Astrocyte of the spinal cord (primary cell): ENCODE data around the gene DYSF.

Experiments
- DNase-seq: peaks from one replicate; pipeline ENCODE4 v3.0.0; 2011; ENCODE audit warnings: low read depth, low spot score
- H3K4me3 ChIP-seq: 2 replicates; pipeline ENCODE4 v1.5.1; 2011; ENCODE audit warnings: low read depth, mild to moderate bottlenecking, low read length, moderate library complexity
- CTCF ChIP-seq: IDR thresholded peaks from 2 replicates; pipeline ENCODE4 v1.5.1; 2012; ENCODE audit warnings: low read depth, mild to moderate bottlenecking, low read length, inconsistent platforms
- in situ Hi-C: cut with HindIII; loops from 2 replicates; pipeline ENCODE4 v1.10.0; 2017; ENCODE audit warnings: low sequenced_read_pairs

DYSF gene

GRCh38 chr2:71599038-71599437 is 145.7 kb downstream of the DYSF start:
- no peak for TF ChIP-seq CTCF
- H3K4me3 ChIP-seq, result no peak overlapping the region
- no peak for DNase-seq
- in situ Hi-C loops, result no loop called here

GRCh38 chr2:71599646-71600236 is 146.4 kb downstream of the DYSF start:
- H3K4me3 ChIP-seq, result no peak overlapping the region
- no peak for TF ChIP-seq CTCF
- in situ Hi-C loops, result no loop called here
- no peak for DNase-seq

- H3K4me3 ChIP-seq, result no peak overlapping the region
- in situ Hi-C loops, result no loop called here
- no peak for TF ChIP-seq CTCF
- DNase-seq, result no peak
Observed at GRCh38 chr2:71600555-71600954, 147.2 kb downstream of the DYSF start.

- in situ Hi-C loops, result no loop called here
- no peak for TF ChIP-seq CTCF
- no peak overlapping the region for H3K4me3 ChIP-seq
- DNase-seq, result no peak
Observed at GRCh38 chr2:71601136-71602114, 148.1 kb downstream of the DYSF start.

GRCh38 chr2:71602115-71602495 is 148.7 kb downstream of the DYSF start:
- no peak for DNase-seq
- no peak for TF ChIP-seq CTCF
- no peak overlapping the region for H3K4me3 ChIP-seq
- in situ Hi-C loops, result no loop called here

GRCh38 chr2:71602581-71602980 is 149.2 kb downstream of the DYSF start:
- TF ChIP-seq CTCF, result no peak
- in situ Hi-C loops, result no loop called here
- no peak for DNase-seq
- no peak overlapping the region for H3K4me3 ChIP-seq
